ENCODE data around the gene MINPP1. TPM values are rescaled to one million over a fixed set of nuclear protein-coding genes. Genes with fewer than 3 reads are reported as not detected.

The MINPP1 gene
- total and polyA plus RNA-seq, 2 of the 13 experiments (the other 11 are each of a cell fraction or from before 2014, with no cell fraction given): 19.2 to 53.7 TPM

DNA sequence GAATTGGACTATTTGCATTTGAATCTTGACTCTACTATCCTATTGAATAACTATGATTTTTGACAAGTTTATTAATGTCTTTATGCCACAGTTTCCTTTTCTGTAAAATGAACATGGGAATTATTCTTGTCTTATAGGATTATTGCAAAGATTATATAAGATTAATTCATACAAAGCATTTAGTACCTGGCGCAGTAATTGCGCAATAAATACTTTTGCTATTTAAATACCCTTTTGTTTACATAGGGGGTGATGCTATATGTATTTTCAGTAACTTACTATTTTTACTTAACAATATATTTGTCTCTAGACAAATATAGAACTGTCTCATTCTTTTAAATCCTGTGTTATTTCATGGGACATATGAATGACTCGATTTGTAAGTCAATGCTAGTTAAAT, 5.3 kb downstream of the MINPP1 start:
- peaks cover 0 to 39% of the 10 kb centered on the region in 2 experiments; a peak in 3 of 5 replicates for H3K36me3 ChIP-seq (replicated peaks in 1 of 2; ENCODE audit: control insufficient read depth in 1 of 2, insufficient read depth in 2 of 2, low read length in 2 of 2)
- ChIA-PET POLR2A (no interaction called here), CTCF (ENCODE audit: low intra/inter-chr PET ratio, low total read pairs) (no interaction called here)
- ATAC-seq (no peak), FAIRE-seq (no peak), DNase-seq (ENCODE audit: low spot score) (no peak)
- peaks cover 44% of the 10 kb centered on the region for H3K79me2 ChIP-seq (ENCODE audit: insufficient read depth, low read length)
- H3K27me3 ChIP-seq (ENCODE audit: control insufficient read depth in 1 of 2, insufficient read depth in 2 of 2, low read length in 2 of 2): no peaks in the 10 kb centered on the region
- H3K9ac ChIP-seq (ENCODE audit: insufficient read depth, low read depth, low read length): no peak overlapping the region
- in situ Hi-C loops (cut with HindIII; ENCODE audit: extremely low pct_ligation_motif_present, low pct_unique_long_range_greater_than_20kb): no loop called here
- H3K4me1 ChIP-seq (ENCODE audit: insufficient read depth, low read length): peaks cover 41% of the 10 kb centered on the region
- BruUV-seq (replicated peaks): no TSS peak
- H2AFZ ChIP-seq (ENCODE audit: low read length): no peak overlapping the region
- intact Hi-C loops (cut with micrococcal nuclease; ENCODE audit: unreplicated experiment): no loop called here
- TF ChIP-seq CEBPB (IDR thresholded peaks at IDR 0.05; ENCODE audit: borderline replicate concordance, low read depth, low read length) (peak; percentile 92), CEBPG (CRISPR knock-in tag; IDR thresholded peaks at IDR 0.05) (peak; percentile 46; the same call in 1 of the 2 replicates), SUZ12 (IDR thresholded peaks at IDR 0.05; ENCODE audit: low read depth, low read length) (no peak), PHB2 (IDR thresholded peaks at IDR 0.05; ENCODE audit: partially characterized antibody) (no peak)
- H4K20me1 ChIP-seq (ENCODE audit: insufficient read depth, low read length): 0 out of 2 replicates have a peak, but pooled peaks cover 4% of the 10 kb centered on the region
- no peak overlapping the region for H3K4me3 ChIP-seq (replicated peaks in 1 of 3; ENCODE audit: insufficient read depth in 1 of 3, low read depth in 2 of 3, low read length in 3 of 3)
- WGBS (ENCODE audit: low lambda C conversion rate): 96% methylated on average over 3 of the region's 3 CpGs
- no peak overlapping the region for H3K27ac ChIP-seq (ENCODE audit: extremely low read length, insufficient read depth, low read length)
- H3K9me3 ChIP-seq (ENCODE audit: low read length): no peaks in the 10 kb centered on the region
- no peak overlapping the region for H3K4me2 ChIP-seq (ENCODE audit: low read depth, low read length)

DNA sequence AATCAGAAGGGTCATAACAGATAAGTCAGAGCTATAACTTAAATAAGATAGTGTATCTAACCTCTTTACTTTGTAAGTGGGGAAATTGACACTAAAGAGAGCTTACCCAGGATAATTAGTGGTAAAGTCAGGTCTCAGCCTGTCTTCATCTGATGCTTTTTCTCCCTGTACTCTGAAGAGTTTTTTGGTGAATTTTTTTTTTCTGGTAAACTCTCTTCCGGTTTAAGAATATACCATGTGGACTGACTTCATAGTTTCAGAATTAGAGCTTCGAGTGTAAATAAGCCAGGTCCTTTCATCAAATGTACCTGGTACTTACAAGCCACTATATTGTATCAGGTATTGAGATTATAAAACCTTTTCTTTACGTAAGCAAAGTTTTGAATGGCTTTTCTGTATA, 6.8 kb downstream of the MINPP1 start:
- 0 out of 2 replicates have a peak, but pooled peaks cover under 1% of the 10 kb centered on the region for H4K20me1 ChIP-seq (ENCODE audit: insufficient read depth, low read length)
- FAIRE-seq (no peak), DNase-seq (ENCODE audit: low spot score) (no peak), ATAC-seq (no peak)
- TF ChIP-seq, protein P1, sequence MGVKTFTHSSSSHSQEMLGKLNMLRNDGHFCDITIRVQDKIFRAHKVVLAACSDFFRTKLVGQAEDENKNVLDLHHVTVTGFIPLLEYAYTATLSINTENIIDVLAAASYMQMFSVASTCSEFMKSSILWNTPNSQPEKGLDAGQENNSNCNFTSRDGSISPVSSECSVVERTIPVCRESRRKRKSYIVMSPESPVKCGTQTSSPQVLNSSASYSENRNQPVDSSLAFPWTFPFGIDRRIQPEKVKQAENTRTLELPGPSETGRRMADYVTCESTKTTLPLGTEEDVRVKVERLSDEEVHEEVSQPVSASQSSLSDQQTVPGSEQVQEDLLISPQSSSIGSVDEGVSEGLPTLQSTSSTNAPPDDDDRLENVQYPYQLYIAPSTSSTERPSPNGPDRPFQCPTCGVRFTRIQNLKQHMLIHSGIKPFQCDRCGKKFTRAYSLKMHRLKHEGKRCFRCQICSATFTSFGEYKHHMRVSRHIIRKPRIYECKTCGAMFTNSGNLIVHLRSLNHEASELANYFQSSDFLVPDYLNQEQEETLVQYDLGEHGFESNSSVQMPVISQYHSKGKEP (CRISPR knock-in tag; IDR thresholded peaks at IDR 0.05): no peak
- TF ChIP-seq, protein P2, sequence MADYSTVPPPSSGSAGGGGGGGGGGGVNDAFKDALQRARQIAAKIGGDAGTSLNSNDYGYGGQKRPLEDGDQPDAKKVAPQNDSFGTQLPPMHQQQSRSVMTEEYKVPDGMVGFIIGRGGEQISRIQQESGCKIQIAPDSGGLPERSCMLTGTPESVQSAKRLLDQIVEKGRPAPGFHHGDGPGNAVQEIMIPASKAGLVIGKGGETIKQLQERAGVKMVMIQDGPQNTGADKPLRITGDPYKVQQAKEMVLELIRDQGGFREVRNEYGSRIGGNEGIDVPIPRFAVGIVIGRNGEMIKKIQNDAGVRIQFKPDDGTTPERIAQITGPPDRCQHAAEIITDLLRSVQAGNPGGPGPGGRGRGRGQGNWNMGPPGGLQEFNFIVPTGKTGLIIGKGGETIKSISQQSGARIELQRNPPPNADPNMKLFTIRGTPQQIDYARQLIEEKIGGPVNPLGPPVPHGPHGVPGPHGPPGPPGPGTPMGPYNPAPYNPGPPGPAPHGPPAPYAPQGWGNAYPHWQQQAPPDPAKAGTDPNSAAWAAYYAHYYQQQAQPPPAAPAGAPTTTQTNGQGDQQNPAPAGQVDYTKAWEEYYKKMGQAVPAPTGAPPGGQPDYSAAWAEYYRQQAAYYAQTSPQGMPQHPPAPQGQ (CRISPR knock-in tag; IDR thresholded peaks at IDR 0.05; ENCODE audit: borderline replicate concordance): no peak
- TF ChIP-seq, protein P3, sequence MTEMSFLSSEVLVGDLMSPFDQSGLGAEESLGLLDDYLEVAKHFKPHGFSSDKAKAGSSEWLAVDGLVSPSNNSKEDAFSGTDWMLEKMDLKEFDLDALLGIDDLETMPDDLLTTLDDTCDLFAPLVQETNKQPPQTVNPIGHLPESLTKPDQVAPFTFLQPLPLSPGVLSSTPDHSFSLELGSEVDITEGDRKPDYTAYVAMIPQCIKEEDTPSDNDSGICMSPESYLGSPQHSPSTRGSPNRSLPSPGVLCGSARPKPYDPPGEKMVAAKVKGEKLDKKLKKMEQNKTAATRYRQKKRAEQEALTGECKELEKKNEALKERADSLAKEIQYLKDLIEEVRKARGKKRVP (CRISPR knock-in tag; IDR thresholded peaks at IDR 0.05): no peak
- TF ChIP-seq HES4 (CRISPR knock-in tag; IDR thresholded peaks at IDR 0.05; ENCODE audit: borderline replicate concordance) (no peak), ZSCAN25 (CRISPR knock-in tag; IDR thresholded peaks at IDR 0.05) (no peak), LCORL (IDR thresholded peaks at IDR 0.05) (no peak), LCORL (CRISPR knock-in tag; IDR thresholded peaks at IDR 0.05) (no peak)
- no peak overlapping the region for H3K4me3 ChIP-seq (replicated peaks in 1 of 3; ENCODE audit: insufficient read depth in 1 of 3, low read depth in 2 of 3, low read length in 3 of 3)
- H2AFZ ChIP-seq (ENCODE audit: low read length): no peak overlapping the region
- no peak overlapping the region for H3K4me2 ChIP-seq (ENCODE audit: low read depth, low read length)
- peaks cover 35% of the 10 kb centered on the region for H3K4me1 ChIP-seq (ENCODE audit: insufficient read depth, low read length)
- BruUV-seq (replicated peaks): no TSS peak
- in situ Hi-C loops (cut with HindIII; ENCODE audit: extremely low pct_ligation_motif_present, low pct_unique_long_range_greater_than_20kb) (no loop called here), intact Hi-C loops (cut with micrococcal nuclease; ENCODE audit: unreplicated experiment) (no loop called here)
- peaks cover 0 to 41% of the 10 kb centered on the region in 2 experiments; a peak in 3 of 5 replicates for H3K36me3 ChIP-seq (replicated peaks in 1 of 2; ENCODE audit: control insufficient read depth in 1 of 2, insufficient read depth in 2 of 2, low read length in 2 of 2)
- CTCF ChIA-PET (ENCODE audit: low intra/inter-chr PET ratio, low total read pairs): no interaction called here
- POLR2A ChIA-PET: no interaction called here
- H3K27me3 ChIP-seq (ENCODE audit: control insufficient read depth in 1 of 2, insufficient read depth in 2 of 2, low read length in 2 of 2): no peaks in the 10 kb centered on the region
- H3K79me2 ChIP-seq (ENCODE audit: insufficient read depth, low read length): peaks cover 29% of the 10 kb centered on the region
- H3K9ac ChIP-seq (ENCODE audit: insufficient read depth, low read depth, low read length): no peak overlapping the region
- H3K9me3 ChIP-seq (ENCODE audit: low read length): no peaks in the 10 kb centered on the region
- H3K27ac ChIP-seq (ENCODE audit: extremely low read length, insufficient read depth, low read length): no peak overlapping the region
- 96% methylated on average over 3 of the region's 3 CpGs for WGBS (ENCODE audit: low lambda C conversion rate)

Data from HepG2 (cell line).